Measurements from ENCODE around the gene HVCN1.

HVCN1 gene

DNA sequence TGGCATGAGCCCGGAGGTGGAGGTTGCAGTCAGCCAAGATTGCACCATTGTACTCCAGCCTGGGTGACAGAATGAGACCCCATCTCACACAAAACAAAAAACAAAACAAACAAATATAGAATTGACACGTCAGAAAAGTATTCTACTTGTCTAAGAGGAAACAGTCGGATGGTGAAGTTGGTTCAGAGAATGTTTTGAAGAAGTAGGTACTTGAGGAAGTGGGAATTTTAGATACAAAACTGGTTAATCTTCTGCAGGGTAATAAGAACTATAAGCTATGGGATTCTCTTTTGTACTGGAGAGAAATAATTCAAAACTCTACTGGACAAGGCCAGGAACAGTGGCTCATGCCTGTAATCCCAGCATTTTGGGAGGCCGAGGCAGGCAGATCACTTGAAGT lies 89.6 kb downstream of the HVCN1 start:
- no peaks in the 10 kb centered on the region for H4K20me1 ChIP-seq (ENCODE audit: insufficient read depth, low read length, poor library complexity, severe bottlenecking)
- H3K9me3 ChIP-seq (ENCODE audit: insufficient read depth, low read depth, low read length): no peaks in the 10 kb centered on the region
- no peak overlapping the region for H3K4me2 ChIP-seq (ENCODE audit: low read depth, low read length, poor library complexity, severe bottlenecking)
- H3K9me2 ChIP-seq (replicated peaks; ENCODE audit: low read depth, low read length): no peaks in the 10 kb centered on the region
- no peaks in the 10 kb centered on the region for H3K4me1 ChIP-seq (ENCODE audit: insufficient read depth, low read length, poor library complexity, severe bottlenecking)
- TF ChIP-seq EZH2phosphoT487 (IDR thresholded peaks at IDR 0.05; ENCODE audit: borderline replicate concordance): no peak
- TF ChIP-seq, protein P1, sequence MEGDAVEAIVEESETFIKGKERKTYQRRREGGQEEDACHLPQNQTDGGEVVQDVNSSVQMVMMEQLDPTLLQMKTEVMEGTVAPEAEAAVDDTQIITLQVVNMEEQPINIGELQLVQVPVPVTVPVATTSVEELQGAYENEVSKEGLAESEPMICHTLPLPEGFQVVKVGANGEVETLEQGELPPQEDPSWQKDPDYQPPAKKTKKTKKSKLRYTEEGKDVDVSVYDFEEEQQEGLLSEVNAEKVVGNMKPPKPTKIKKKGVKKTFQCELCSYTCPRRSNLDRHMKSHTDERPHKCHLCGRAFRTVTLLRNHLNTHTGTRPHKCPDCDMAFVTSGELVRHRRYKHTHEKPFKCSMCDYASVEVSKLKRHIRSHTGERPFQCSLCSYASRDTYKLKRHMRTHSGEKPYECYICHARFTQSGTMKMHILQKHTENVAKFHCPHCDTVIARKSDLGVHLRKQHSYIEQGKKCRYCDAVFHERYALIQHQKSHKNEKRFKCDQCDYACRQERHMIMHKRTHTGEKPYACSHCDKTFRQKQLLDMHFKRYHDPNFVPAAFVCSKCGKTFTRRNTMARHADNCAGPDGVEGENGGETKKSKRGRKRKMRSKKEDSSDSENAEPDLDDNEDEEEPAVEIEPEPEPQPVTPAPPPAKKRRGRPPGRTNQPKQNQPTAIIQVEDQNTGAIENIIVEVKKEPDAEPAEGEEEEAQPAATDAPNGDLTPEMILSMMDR (conservative IDR thresholded peaks at IDR 0.05; ENCODE audit: low read length): no peak
- H3K79me2 ChIP-seq (ENCODE audit: insufficient read depth, low read length): no peaks in the 10 kb centered on the region
- H3K4me3 ChIP-seq (ENCODE audit: low read length, poor library complexity, severe bottlenecking): no peak overlapping the region
- H3K9ac ChIP-seq (ENCODE audit: low read depth, low read length, poor library complexity, severe bottlenecking): no peak overlapping the region
- no peaks in the 10 kb centered on the region for H3F3A ChIP-seq (ENCODE audit: low read depth)
- no peaks in the 10 kb centered on the region for H3K36me3 ChIP-seq (ENCODE audit: insufficient read depth, low read length)
- peak overlapping the region; percentile 43; the same call in 1 of the 2 replicates for H2AFZ ChIP-seq (ENCODE audit: low read length)
- H3K27me3 ChIP-seq (ENCODE audit: insufficient read depth, low read length, poor library complexity, severe bottlenecking): no peaks in the 10 kb centered on the region
